ENCODE measurements around the gene HOTAIR. TPM values are rescaled to one million over a fixed set of nuclear protein-coding genes. Genes with fewer than 3 reads are reported as not detected.

The HOTAIR gene
- total and polyA plus RNA-seq, 9 donors: 0.02 to 1.2 (median 0.28) TPM; not detected in 5

- intact Hi-C loops (cut with DNase I): loop anchor here in 2 of 4 donors (10.0 kb wide), 2 partner anchors 382 to 392 kb away; partner anchors contain the start of gene GPR84 (in 1 of the 2)
- H3K4me1 ChIP-seq (ENCODE audit: insufficient read depth): peaks cover 4% of the 10 kb centered on the region
- H3K27me3 ChIP-seq: peaks cover 2% of the 10 kb centered on the region
- TF ChIP-seq POLR2A (IDR thresholded peaks at IDR 0.05): no peak
- no peak for TF ChIP-seq EP300 (IDR thresholded peaks at IDR 0.05)
- TF ChIP-seq CTCF (IDR thresholded peaks at IDR 0.05): no peak
- DNase-seq: no peak
- H3K36me3 ChIP-seq: no peaks in the 10 kb centered on the region
- H3K27ac ChIP-seq: no peak overlapping the region
- 15 to 59% (median 17%) methylated on average over 26 of the region's 26 CpGs for WGBS, 3 donors
- no peaks in the 10 kb centered on the region for H3K9me3 ChIP-seq
- H3K4me3 ChIP-seq: no peak overlapping the region
Measured at GRCh38 chr12:53982648-53983567, 8.2 kb upstream of the HOTAIR start.

GRCh38 chr12:53981634-53982565 lies 7.1 kb upstream of the HOTAIR start:
- Histone ChIP-seq H3K27ac (no peak overlapping the region), H3K4me1 (ENCODE audit: insufficient read depth) (peaks cover 4% of the 10 kb centered on the region), H3K9me3 (no peaks in the 10 kb centered on the region), H3K4me3 (no peak overlapping the region), H3K36me3 (no peaks in the 10 kb centered on the region), H3K27me3 (peaks cover 2% of the 10 kb centered on the region)
- TF ChIP-seq POLR2A (IDR thresholded peaks at IDR 0.05) (no peak), CTCF (IDR thresholded peaks at IDR 0.05) (no peak), EP300 (IDR thresholded peaks at IDR 0.05) (no peak)
- 28 to 74% (median 42%) methylated on average over 30 of the region's 30 CpGs for WGBS, 3 donors
- intact Hi-C loops (cut with DNase I): loop anchor here in 2 of 4 donors (10.0 kb wide), 2 partner anchors 383 to 393 kb away; partner anchors contain the start of gene GPR84 (in 1 of the 2)
- no peak for DNase-seq

- no peaks in the 10 kb centered on the region for H3K36me3 ChIP-seq
- 55 to 83% (median 56%) methylated on average over 15 of the region's 15 CpGs for WGBS, 3 donors
- TF ChIP-seq CTCF (IDR thresholded peaks at IDR 0.05) (no peak), POLR2A (IDR thresholded peaks at IDR 0.05) (no peak), EP300 (IDR thresholded peaks at IDR 0.05) (no peak)
- peaks cover 2% of the 10 kb centered on the region for H3K27me3 ChIP-seq
- H3K27ac ChIP-seq: no peak overlapping the region
- intact Hi-C loops (cut with DNase I): loop anchor here in 2 of 4 donors (10.0 kb wide), 2 partner anchors 384 to 394 kb away; partner anchors contain the start of gene GPR84 (in 1 of the 2)
- no peaks in the 10 kb centered on the region for H3K9me3 ChIP-seq
- peaks cover 4% of the 10 kb centered on the region for H3K4me1 ChIP-seq (ENCODE audit: insufficient read depth)
- H3K4me3 ChIP-seq: no peak overlapping the region
- DNase-seq: no peak
Measured at GRCh38 chr12:53980802-53981496, 6.2 kb upstream of the HOTAIR start.
